Heart left ventricle (tissue), 13 donors: ENCODE measurements around the gene BMPR1B.

ENCODE experiments used
- POLR2A ChIP-seq, 2 donors: fragments of 450-650 bp; IDR thresholded peaks; one replicate each; pipeline ENCODE4 v1.6.1; 2017; ENCODE audit warnings: antibody characterized with exemption in 2 of 2, mild to moderate bottlenecking in 2 of 2, moderate library complexity in 2 of 2
- TF ChIP-seq, protein P1 (sequence below), 12 donors: fragments of 200-600 bp; sonication (generic) in 4 of 12; IDR thresholded peaks; one replicate each; pipeline versions ENCODE4 v1.5.0 to v1.8.0; 2018 to 2022; ENCODE audit warnings: antibody characterized with exemption in 12 of 12, mild to moderate bottlenecking in 5 of 12
- donor health status: ischemic (EF 13 %, LVEDD 7.1; RV severe dilation, severe dysfunction).
- donor health status: DM: no; HTN: yes; CAD: no.
- donor health status: DM: no; HTN: no; CAD: no.
- donor health status: ischemic (EF 25% LVEDD 6.9; RV normal size, moderate dysfunction).
- donor health status: ischemic (EF 25% LVEDD 5.7; RV mildly dilated, moderate dysfunction).
- donor health status: ischemic (EF 35%, LVEDD 5.7; RV mildly dilated, moderate dysfunction).
- donor health status: nonischemic (EF 11% LVEDD 7.7; RV severe dilation, severe dysfunction).
- donor health status: DM: yes; HTN: yes; CAD: no.
- donor health status: PGD.
- donor health status: ischemic (EF 29% LVEDD 5.4; RV normal size, mild dysfunction).
- donor health status: nonischemic (EF 23%, LVEDD 6.1; RV moderate dilation, normal function).

DNA sequence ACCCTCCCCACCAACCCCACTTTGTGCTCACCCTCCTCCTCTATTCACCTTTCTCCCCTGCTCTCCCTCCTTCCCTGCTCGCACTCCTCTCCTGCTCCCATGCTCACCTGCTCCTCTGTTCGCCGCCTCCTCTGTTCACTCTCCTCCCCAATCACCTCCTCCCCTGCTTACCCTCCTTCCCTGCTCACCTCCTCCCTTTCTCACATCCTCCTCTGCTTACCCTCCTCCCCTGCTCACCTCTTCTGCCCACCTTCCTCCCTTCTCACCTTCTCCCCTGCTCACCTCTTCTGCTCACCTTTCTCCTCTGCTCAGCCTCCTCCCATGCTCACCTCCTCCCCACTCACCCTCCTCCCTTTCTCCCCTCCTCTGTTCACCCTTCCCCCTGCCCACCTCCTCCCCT is 433.8 kb downstream of the BMPR1B start:
- TF ChIP-seq, protein P1, sequence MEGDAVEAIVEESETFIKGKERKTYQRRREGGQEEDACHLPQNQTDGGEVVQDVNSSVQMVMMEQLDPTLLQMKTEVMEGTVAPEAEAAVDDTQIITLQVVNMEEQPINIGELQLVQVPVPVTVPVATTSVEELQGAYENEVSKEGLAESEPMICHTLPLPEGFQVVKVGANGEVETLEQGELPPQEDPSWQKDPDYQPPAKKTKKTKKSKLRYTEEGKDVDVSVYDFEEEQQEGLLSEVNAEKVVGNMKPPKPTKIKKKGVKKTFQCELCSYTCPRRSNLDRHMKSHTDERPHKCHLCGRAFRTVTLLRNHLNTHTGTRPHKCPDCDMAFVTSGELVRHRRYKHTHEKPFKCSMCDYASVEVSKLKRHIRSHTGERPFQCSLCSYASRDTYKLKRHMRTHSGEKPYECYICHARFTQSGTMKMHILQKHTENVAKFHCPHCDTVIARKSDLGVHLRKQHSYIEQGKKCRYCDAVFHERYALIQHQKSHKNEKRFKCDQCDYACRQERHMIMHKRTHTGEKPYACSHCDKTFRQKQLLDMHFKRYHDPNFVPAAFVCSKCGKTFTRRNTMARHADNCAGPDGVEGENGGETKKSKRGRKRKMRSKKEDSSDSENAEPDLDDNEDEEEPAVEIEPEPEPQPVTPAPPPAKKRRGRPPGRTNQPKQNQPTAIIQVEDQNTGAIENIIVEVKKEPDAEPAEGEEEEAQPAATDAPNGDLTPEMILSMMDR (IDR thresholded peaks at IDR 0.05), result no peak
- TF ChIP-seq POLR2A (IDR thresholded peaks at IDR 0.05), result no peak
